ENCODE results near the gene ZMYM4.

The ZMYM4 gene

GRCh38 chr1:35466120-35466519, 197.6 kb downstream of the ZMYM4 start:
- no peak for DNase-seq (ENCODE audit: extremely low read depth, insufficient read length)
- no peak for TF ChIP-seq CTCF (IDR thresholded peaks at IDR 0.05; ENCODE audit: insufficient read depth, low read length, poor library complexity, severe bottlenecking)
- no peak overlapping the region for H3K4me3 ChIP-seq (replicated peaks; ENCODE audit: low read depth, low read length)
- H3K36me3 ChIP-seq (ENCODE audit: control insufficient read depth, insufficient read depth, low read length), result peaks cover 13% of the 10 kb centered on the region
- no peaks in the 10 kb centered on the region for H3K27me3 ChIP-seq (replicated peaks; ENCODE audit: control insufficient read depth, insufficient read depth, low read length)

GRCh38 chr1:35470977-35471613, 202.6 kb downstream of the ZMYM4 start:
- H3K27me3 ChIP-seq (replicated peaks; ENCODE audit: control insufficient read depth, insufficient read depth, low read length), result no peaks in the 10 kb centered on the region
- peaks cover 1% of the 10 kb centered on the region for H3K36me3 ChIP-seq (ENCODE audit: control insufficient read depth, insufficient read depth, low read length)
- no peak for TF ChIP-seq CTCF (IDR thresholded peaks at IDR 0.05; ENCODE audit: insufficient read depth, low read length, poor library complexity, severe bottlenecking)
- no peak for DNase-seq (ENCODE audit: extremely low read depth, insufficient read length)
- H3K4me3 ChIP-seq (replicated peaks; ENCODE audit: low read depth, low read length), result no peak overlapping the region

Data from GM06990 (cell line).